ENCODE data around the gene ZNF512. TPM values are rescaled to one million over a fixed set of nuclear protein-coding genes. Genes with fewer than 3 reads are reported as not detected.

Gene ZNF512
- total and polyA plus RNA-seq, 9 of the 15 experiments (the other 6 are each of a cell fraction or from before 2014, with no cell fraction given): 24.7 to 101 (median 65.9) TPM

- no peak for TF ChIP-seq ZNF436 (CRISPR knock-in tag; IDR thresholded peaks at IDR 0.05)
These were observed 9.4 kb upstream of the ZNF512 start (continued) for GRCh38 chr2:27573452-27573851.

GRCh38 chr2:27581417-27582128 lies 1.3 kb upstream of the ZNF512 start:
- WGBS (ENCODE audit: insufficient coverage, low coverage, missing lambda C conversion rate): 92% methylated on average over 18 of the region's 19 CpGs
- POLR2A ChIA-PET: interaction anchor here (1.3 kb wide), 1 partner anchor 8 kb away, joined by 7 read pairs; no protein-coding TSS in a partner anchor
- H3K4me3 ChIP-seq: no peak overlapping the region
- no peaks in the 10 kb centered on the region for H3K27me3 ChIP-seq (ENCODE audit: control insufficient read depth in 2 of 2, insufficient read depth in 2 of 2, low read length in 2 of 2)
- H3K4me1 ChIP-seq (replicated peaks in 1 of 2; ENCODE audit: control insufficient read depth in 2 of 2, insufficient read depth in 2 of 2, low read length in 2 of 2): peaks cover 13 to 40% of the 10 kb centered on the region in 2 experiments
- H3K9ac ChIP-seq (ENCODE audit: insufficient read depth in 1 of 2, low read depth in 2 of 2, low read length in 2 of 2): peak overlapping the region; percentile 66 to 84; a peak in 3 of 4 replicates
- H3K79me2 ChIP-seq (ENCODE audit: control insufficient read depth, insufficient read depth, low read length): peaks cover 38% of the 10 kb centered on the region
- CTCF ChIA-PET (ENCODE audit: low intra/inter-chr PET ratio): no interaction called here
- peak overlapping the region; percentile 87; the same call in 1 of the 2 replicates for H3K4me2 ChIP-seq (ENCODE audit: insufficient read depth, low read length)
- peak overlapping the region; percentile 98 for H2AFZ ChIP-seq (ENCODE audit: low read depth, low read length)
- no peak for FAIRE-seq
- H3K9me1 ChIP-seq (ENCODE audit: control insufficient read depth, insufficient read depth, low read length): no peaks in the 10 kb centered on the region
- H4K20me1 ChIP-seq (replicated peaks; ENCODE audit: control insufficient read depth, insufficient read depth, low read length): peaks cover 10% of the 10 kb centered on the region; the same call in 1 of the 2 replicates
- DNase-seq (ENCODE audit: extremely low read depth in 1 of 4, low spot score in 3 of 4): no peak
- peak overlapping the region; percentile 83 for H3K27ac ChIP-seq (ENCODE audit: extremely low read depth, low read depth, low read length)
- H3K9me3 ChIP-seq (replicated peaks; ENCODE audit: control insufficient read depth, insufficient read depth, low read depth, low read length): 0 out of 2 replicates have a peak, but pooled peaks cover 4% of the 10 kb centered on the region
- ATAC-seq: no peak
- TF ChIP-seq SMARCC2 (IDR thresholded peaks at IDR 0.05; ENCODE audit: low read depth) (no peak), TRIM25 (IDR thresholded peaks at IDR 0.05; ENCODE audit: borderline replicate concordance) (no peak), ZBTB34 (CRISPR knock-in tag; IDR thresholded peaks at IDR 0.05) (no peak)
- intact Hi-C loops (cut with micrococcal nuclease): loop anchor here (5.0 kb wide), 3 partner anchors 44 to 174 kb away; partner anchors contain the start of genes NRBP1 and PPM1G
- in situ Hi-C loops (cut with MboI): no loop called here
- peaks cover 3% of the 10 kb centered on the region; the same call in 1 of the 3 replicates for H3K36me3 ChIP-seq (ENCODE audit: control insufficient read depth, insufficient read depth, low read length)
- no TSS peak for BruUV-seq (replicated peaks)

Data from K562 (cell line).